G401 (cell line): ENCODE results near the gene PRKCE. TPM values are rescaled to one million over a fixed set of nuclear protein-coding genes. Genes with fewer than 3 reads are reported as not detected.
"Not testable (repeated sequence)": the region's sequence is repeated elsewhere in the genome, so short reads cannot be mapped to it uniquely, and the experiment has no call there.

Experiments
- DNase-seq: peaks from one replicate; pipeline ENCODE4 v3.0.0-alpha.2; 2015; ENCODE audit warnings: low spot score
- in situ Hi-C: cut with HindIII; loops from 2 replicates; pipeline ENCODE4 v1.10.0; 2016; ENCODE audit warnings: low sequenced_read_pairs, mixed read lengths
- total RNA-seq: library from RNA; depleted of rRNA; stranded (reverse); fragments of >200 nt; shearing (Covaris generic); gene quantifications from 2 replicates; pipeline ENCODE4 v1.2.3, GENCODE V29; 2014

The PRKCE gene
- total RNA-seq, 1 experiment from 2014 or later: 3.9 TPM

DNA sequence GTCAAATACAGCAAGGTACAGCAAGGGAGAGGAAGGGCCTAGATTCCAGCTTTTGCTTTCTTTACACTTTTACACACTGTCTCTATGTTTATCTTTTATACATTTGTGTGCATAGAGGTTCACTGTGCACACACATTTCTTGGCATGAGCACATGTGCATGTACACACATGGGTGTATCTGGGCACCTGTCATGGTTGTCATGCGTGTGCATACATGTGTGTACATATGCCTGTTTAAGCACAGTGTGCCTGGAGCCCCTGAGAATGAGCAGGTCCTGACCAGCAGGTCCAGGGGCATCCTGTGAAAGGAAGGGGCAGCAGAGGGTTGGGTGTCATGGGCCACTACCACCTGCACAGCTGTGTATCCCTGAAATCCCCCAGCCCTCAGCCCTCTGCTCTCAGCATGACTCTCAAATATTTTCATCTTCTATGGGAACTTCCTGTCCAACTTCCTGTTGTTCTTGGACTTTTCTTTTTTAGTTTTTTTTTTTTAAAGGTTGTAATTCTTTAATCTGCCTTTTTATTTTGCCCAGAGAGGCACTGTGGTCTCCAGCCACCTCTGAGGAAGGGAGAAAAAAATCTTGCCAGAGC, 548.7 kb downstream of the PRKCE start:
- in situ Hi-C loops: no loop called here

DNA sequence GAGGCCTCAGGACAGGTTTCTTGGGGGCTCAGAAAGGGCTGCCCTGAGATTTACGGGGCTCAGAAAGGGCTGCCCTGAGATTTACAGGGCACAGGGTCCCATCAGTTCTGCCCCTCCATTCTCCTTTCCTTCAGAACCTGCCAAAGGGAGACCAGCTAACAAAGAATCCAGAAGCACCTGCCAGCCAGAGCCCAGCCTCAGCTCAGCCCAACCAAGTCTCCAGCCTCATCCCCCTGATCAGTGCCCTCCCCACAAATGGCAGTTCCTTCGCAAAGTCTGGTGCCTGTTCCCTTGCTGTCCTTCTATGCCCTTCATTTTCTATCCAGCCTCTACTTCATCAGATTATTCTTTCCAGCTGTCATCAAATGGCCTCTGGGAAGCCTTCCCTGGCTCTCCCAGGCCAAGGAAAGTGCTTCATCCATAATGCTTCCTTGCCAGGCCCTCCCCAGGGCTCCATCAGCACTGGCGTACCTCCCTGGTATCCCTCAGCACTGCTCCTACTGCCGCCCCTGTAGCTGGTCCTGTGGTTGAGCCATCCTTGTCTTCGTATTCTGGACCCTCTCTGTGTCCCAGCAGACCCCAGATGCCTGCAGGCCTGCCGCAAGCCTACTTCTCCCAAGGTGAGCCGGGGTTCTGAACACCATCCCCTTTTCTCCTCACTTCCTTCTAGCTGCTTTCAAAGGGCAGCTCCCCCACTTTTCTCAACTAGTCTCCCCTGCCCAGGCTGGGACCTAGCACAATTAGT, 549.6 kb downstream of the PRKCE start:
- in situ Hi-C loops: no loop called here

More for the DNA sequence above, 548.7 kb downstream of the PRKCE start:
- no peak for DNase-seq

DNA sequence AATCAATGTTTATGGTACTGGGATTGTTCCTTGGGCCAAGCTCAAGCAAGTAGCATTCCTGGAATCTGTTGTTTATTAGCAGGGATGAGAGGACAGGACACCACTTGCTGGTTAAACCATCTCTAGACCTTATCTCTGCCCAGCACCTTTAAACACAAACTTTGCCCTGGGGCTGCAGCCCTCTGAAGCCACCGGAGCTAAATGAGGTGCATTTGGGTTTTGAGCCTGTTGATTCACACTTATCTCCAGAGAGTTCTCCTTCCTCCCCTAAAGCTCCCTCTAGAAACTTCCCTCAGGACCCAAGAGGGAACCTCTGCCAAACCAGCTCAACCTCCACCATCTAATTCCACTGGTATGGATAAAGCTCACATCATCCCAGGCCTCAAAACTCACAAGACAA, 551.0 kb downstream of the PRKCE start:
- no peak for DNase-seq
- in situ Hi-C loops: no loop called here

More for the DNA sequence above, 549.6 kb downstream of the PRKCE start:
- DNase-seq: no peak

DNA sequence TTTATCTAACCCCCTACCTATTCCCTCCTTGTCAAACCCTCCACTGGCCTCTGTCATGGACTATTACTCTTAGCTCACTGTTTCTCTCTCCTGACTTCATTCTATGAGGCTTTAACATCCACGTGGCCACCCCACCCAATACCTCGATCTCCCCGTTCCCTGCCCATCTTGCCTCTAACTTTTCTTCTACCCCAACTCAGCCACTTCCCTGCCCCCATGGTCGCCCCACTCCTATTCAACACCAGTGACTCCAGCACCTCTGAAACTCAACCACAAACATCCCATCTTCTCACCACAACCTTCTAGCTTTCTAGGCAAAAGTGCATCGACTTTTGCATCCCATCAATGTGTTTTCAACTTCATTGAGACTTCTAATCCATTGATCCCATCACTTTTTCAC, 551.5 kb downstream of the PRKCE start:
- no peak for DNase-seq
- in situ Hi-C loops: no loop called here

DNA sequence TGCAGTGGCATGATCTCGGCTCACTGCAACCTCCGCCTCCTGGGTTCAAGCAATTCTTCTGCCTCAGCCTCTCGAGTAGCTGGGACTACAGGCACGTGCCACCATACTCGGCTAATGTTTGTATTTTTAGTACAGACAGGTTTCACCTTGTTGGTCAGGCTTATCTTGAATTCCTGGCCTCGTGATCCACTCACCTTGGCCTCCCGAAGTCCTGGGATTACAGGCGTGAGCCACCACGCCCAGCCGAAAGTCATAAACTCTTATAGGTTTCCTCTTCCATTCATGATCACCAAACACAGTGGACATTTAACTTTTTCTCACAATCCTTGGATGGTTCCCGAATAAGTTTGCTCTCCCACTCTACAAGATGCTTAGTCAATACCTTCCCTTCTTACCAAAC, 552.2 kb downstream of the PRKCE start:
- in situ Hi-C loops, DNase-seq: not testable (repeated sequence)

DNA sequence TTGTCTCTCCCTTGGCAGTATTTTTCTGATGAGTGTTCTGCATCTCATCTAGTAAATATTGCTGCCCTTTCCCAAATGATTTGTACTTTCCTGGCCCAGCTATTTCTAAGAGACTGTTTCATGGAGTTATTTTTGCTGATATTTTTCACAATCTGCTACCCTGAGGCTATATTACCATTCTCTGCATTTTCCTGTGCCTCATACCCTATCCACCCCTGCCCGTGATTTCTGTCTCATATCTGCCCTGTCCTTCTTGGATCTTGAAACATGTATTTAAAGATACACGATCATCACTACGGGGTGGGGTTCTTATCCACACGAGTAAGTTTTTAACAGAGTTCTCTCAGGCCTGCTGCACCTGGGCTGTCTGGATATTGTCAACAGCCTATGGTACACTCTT, 556.1 kb downstream of the PRKCE start:
- DNase-seq: no peak

DNA sequence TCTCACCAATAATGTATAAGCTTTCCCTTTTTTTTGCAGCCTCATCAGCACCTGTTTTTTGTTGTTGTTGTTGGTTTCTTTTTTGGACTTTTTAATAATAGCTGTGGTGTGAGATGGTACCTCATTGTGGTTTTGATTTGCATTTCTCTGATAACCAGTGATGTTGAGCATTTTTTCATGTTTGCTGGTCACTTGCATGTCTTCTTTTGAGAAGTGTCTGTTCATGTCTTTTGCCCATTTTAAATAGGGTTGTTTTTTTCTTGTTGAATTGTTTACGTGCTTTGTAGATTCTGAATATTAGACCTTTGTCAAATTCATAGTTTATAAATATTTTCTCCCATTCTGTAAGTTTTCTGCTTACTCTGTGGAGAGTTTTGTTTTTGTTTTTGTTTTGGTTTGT, 557.3 kb downstream of the PRKCE start:
- DNase-seq: no peak
- in situ Hi-C loops: no loop called here

More for the DNA sequence above, 556.1 kb downstream of the PRKCE start:
- in situ Hi-C loops: no loop called here

DNA sequence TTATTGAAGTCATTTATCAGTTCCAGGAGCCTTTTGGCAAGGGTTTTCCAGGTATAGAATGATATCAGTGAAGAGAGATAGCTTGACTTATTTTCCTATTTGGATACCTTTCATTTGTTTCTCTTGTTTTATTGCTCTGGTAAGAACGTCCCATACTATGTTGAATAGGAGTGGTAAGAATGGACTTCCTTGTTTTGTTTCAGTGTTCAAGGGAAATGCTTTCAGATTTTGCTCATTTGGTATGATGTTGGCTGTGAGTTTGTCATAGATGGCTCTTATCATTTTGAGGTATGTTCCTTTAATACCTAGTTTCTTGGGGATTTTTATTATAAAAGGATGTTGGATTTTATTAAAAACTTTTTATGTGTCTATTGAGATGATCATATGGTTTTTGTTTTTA, 558.6 kb downstream of the PRKCE start:
- in situ Hi-C loops: no loop called here
- DNase-seq: no peak

DNA sequence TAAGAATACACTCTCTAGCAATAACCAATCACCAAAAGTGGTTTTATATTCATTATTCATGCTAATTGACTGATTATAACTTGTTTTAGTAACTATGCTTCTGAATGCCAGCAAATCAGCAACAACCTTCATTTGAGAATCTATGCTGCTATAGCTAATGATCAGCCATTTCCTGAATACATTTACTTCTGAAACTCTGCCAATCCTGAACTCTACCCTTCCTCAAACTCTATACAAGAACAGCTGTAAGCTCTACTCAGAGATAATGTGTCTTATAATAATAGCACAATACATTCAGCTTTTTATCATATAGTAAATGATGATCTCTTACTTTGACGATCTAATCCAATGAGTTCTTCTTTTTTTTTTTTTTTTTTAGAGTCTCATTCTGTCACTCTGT, 560.0 kb downstream of the PRKCE start:
- in situ Hi-C loops: no loop called here
- DNase-seq: no peak

DNA sequence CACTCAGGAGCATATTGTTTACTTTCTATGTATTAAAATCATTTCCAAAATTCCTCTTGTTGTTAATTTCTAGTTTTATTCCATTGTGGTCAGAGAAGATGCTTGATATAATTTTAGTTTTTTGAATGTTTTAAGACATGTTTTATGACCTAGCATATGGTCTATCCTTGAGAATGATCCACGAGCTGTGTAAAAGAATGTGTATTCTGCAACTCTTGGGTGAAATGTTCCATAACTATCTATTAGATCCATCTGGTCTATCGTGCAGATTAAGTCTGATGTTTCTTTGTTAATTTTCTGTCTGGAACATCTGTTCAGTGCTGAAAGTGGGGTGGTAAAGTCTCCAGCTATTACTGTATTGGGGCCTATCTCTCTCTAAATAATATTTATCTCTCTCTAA, 562.4 kb downstream of the PRKCE start:
- no peak for DNase-seq
- in situ Hi-C loops: no loop called here

DNA sequence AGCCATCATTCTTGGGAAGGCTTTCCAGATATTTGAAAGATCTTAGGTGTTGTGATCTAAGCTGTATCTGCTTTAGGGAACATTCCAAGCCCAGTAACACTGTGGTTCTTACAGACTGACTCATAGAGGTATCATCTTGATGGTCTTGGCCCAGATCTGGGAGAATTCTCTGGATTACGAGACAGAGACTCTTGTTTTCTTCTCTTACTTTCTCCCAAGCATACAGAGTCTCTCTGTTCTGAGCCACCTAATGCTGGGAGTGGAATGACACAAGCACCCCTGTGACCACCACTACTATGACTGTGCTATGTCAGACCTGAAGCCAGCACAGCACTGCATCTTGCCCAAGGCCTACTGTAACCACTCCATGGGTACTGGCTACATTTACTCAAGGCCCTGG, 564.7 kb downstream of the PRKCE start:
- in situ Hi-C loops: no loop called here
- no peak for DNase-seq

DNA sequence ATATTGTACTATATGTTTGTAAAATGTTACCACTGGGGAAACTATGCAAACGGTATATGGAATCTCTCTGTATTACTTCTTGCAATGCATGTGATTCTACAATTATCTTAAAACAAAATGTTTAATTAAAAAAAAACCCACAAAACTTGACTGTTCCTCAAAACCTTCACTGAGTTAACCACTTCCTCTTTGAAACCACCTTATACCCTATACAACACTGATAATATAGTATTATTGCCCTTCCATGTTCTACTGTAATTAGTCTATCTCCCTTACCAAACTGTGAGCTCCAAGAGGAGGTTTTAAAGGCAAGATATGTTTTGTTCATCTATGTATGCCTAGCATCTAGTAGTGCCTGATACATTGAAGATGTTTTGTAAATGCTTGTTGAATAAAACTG, 572.0 kb downstream of the PRKCE start:
- in situ Hi-C loops, DNase-seq: not testable (repeated sequence)

DNA sequence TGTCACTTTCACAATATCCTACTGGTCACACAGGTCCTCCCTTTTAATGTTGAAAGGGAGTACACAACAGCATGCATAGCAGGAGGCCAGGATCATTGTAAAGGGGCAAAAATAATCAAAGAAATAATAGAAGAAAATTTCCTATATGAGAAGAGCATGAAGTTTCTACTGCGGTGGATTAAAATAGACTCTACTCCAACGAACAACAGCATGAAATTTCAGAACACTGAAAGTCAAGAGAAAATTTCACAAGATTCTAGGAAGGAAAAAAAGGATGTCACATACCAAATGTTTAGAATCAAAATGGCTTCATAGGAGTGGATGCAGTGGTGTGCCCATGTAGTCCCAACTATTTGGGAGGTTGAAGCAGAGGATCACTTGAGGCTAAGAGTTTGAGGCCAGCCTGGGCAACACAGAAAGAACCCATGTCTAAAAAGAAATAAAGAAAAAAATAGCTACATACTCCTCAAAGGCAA, 573.7 kb downstream of the PRKCE start:
- DNase-seq: no peak
- in situ Hi-C loops: no loop called here

DNA sequence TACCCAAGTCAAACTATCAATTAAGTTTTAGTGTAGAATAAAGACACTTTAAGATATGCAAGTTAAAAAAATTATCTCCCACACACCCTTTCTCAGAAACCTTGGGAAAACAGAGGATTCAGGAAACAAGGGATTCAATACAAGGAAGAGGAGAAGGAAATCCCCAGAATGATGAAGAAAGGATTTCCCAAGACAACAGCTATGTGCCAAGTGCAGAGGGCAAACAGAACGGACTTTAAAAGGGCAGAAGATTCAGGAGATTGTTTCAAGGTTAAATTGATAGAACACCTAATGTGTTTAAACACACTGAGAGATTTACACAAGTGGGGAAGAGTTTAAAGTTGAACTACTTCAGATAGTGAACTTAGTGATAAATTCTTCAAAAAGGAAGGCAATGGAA, 574.3 kb downstream of the PRKCE start:
- in situ Hi-C loops: no loop called here
- no peak for DNase-seq

DNA sequence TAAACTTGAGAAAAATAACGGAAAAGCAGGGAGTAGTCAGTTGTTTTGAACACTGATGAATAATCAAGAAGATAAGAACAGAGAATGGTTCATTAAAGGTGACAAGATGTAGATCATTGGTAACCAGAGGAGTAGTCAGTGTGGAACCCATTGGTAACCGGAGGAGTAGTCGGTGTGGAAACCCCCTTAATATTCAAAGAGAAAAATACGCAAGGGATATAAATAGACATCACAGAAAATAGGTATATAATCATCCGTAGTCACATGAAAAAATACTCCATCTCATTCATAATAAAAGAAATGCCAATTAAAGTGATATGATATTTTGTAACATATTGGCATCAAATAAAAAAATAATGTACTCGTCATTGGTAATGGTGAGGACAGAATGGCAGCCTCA, 575.1 kb downstream of the PRKCE start:
- in situ Hi-C loops: no loop called here
- no peak for DNase-seq

DNA sequence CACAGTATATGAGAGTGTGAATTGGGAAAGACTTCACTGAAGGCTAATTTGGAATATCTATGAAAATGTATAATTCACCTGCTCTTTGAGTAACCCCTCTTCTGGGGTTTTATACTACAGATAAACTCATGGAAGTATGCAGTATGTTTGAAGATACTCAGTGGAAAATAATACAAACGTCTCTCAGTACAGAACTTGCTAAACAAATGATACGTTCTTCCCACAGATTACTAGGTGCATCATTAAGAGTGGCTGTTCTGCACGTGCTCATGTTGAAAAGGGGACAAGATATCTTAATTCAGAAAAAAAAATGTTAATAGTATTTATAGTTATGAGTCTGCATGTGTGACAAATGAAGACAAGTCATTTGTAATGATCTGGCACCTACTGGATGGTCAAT, 575.5 kb downstream of the PRKCE start:
- in situ Hi-C loops: no loop called here
- no peak for DNase-seq

DNA sequence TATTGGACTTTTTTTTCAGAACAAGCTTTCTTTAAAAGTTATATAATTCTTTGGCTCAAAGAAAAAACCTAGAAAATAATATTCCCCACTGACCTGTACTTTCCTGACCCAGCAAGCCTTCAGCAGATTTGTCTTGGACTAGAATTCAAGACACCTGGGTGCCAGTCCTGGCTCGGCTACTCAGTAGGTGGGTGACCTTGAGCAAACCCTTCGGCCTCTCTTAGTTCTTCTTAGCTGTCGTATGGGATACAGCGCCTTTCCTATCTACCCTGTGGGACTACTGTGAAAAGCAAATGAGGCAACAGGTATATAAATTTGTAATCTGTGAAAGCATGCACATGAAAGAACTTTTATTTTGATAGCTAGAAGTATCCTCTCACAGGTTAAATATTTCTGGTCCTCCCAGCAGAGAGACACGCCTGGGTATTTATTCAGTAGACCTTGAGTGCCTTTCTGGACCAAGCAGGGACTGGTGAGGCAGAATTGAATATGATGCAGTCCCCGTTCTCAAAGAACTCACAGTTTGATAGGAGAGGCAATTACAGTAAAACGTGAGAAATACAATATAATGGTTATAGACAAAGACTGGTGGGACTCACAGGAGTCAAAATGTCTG, 576.3 kb downstream of the PRKCE start:
- no peak for DNase-seq
- in situ Hi-C loops: no loop called here

DNA sequence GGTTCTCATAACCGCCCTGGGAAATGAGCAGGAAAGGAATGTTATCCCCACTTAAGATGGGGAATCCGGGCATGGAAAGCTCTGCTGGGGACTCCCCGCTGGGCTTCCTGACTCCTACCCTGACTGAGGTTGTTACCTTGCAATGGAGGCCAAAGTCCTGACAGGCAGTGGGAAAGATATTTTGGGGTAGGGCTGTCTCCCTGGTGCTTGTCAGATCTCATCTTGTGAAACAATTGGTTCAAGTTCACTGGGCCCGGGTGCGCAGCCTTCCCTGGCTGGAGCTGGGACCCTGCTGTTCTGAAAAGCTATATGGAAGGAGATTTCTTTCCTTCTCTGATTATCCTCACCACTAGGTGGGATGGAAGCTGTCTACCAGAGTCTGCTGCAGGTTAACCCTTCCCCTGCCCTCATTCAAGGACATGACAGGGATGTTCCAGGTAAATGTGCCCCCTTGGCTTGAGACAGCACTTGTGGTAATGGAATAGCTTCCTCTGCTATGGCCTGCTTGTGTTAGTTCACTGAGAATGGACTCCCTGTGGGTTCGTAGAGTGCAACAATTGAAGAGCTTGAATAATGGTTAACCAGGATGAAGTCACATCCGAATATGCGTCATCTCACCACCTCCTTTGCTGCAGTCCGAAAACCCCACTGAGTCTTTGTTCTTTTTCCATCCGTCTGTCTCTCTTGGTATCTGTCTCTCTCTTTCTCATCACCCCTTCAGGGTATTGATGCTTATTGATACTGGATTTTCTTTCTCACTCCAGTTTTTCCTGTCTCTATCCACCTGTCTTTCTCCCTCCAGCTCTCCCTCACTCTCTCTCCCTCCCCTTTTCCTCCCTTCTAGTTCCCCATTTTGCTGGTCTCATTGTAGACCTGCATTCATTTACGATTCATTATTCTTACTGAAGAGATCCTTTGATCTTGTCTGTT, 577.9 kb downstream of the PRKCE start:
- no peak for DNase-seq
- in situ Hi-C loops: no loop called here

DNA sequence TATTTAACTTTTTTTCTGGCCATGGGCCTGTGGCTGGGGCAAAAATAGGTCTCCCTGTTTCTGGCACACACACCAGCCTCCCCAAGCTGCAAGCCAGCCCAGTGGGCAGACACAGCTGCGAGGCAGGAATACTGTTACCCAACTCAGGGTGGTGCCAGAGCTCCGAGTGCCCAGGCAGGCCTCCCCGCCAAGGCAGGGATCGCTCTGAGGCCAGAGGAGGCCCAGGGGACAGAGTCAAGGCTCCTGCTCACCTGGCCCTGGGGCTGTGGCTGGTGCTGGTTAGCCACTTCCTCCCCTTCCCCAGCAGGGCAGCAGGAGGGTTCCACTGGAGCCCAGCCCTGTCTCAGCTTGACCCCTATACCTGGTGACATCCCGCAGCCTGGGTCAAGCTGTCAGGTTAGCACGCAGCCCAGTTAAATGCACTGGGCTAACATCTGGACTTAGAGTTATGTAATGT, 578.7 kb downstream of the PRKCE start:
- in situ Hi-C loops: no loop called here

More for the DNA sequence above, 578.7 kb downstream of the PRKCE start:
- no peak for DNase-seq
